ENCODE measurements around the gene ETDA.
"Not testable (repeated sequence)": the region's sequence is repeated elsewhere in the genome, so short reads cannot be mapped to it uniquely, and the experiment has no call there.

The ETDA gene

DNA sequence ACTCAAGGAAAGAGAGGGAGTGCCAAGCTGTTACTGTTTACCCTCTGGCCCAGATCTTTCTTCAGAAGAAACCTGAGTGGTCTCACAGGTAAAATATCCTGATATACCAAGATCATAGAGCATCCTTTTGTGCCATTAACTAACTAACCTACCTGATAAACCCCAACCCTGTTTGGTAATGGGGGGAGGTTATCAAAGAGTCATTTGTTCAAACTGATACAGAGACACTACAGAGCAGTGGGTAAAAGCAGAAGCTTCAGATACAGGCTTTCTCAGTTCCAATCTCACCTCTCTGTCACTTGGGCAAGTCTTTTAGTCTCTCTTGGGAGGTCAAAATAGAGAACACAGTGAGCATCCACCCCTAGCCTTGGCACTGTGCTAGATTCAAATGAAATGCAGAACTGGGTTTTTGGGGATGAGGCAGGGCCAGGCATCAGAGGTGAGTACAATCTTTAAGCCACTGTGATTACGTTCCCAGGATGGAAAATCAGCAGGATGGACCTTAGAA lies at the start of gene ETDA:
Gene ETDA, plus strand, starts transcription at position 51 of the 508 bp plus-strand sequence. CDS start 1,216 bp downstream, outside the sequence.
- not testable (repeated sequence) for DNase-seq

DNA sequence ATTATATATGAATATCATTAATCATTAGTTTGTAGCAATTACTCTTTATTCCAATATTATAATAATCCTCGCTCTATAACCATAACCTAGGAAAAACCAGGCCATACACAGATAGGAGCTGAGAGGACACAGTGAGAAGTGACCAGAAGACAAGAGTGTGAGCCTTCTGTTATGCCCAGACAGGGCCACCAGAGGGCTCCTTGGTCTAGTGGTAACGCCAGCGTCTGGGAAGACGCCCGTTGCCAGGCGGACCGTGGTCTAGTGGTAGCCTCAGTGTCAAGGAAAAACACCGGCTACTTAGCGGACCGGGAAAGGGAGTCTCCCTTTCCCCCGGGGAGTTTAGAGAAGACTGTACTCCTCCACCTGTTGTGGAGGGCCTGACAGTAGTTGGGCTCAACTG lies 45.4 kb upstream of the ETDA start:
- not testable (repeated sequence) for DNase-seq

DNA sequence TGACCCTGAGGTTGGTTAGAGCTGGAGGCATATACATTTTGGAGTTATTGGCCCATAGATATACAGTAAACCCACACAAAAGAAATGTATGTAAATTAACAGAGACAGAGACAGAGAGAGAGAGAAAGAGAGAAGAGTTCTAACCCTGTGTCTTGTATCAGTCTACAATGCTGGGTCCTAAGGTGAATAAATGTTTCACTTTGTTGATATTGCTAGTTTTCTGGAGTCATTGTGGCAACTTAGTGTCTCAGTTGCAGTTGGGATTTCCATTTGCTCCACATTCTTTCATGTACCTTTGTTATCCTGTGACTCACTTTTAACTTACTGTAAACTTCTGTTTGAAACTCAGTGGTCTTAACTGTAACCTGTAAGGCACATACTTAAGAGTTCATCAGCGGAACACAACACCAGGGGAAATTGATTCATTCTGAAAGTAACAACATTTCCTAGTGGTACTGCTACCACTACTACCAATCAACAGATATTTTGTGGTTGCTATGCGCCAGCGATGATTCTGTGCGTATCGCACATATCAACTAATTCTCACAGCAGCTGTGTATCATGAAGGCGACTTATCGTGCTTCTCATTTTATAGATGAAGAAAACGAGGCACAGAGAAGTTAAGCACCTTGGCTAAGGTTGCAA lies 38.5 kb upstream of the ETDA start:
- no peak for DNase-seq

DNA sequence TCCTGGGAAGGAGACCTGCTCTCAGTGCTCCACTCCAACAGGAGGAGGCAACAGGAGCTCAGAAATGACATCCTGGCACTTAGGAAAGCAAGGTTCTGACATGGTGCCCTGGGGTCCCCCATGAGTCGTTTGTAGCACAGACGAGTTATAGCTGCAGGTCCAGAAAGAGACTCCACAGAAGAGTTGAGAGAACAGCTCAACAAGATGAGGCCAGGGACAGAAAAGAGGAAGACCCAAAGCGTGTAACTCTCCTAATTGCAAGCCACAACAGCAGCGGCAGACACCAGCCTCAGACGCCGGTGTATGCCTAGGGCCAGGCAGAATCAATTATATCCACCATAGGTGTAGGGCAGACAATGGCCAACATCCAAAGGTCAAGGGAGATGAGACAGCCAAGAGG lies 5.9 kb upstream of the ETDA start:
- DNase-seq: not testable (repeated sequence)

DNA sequence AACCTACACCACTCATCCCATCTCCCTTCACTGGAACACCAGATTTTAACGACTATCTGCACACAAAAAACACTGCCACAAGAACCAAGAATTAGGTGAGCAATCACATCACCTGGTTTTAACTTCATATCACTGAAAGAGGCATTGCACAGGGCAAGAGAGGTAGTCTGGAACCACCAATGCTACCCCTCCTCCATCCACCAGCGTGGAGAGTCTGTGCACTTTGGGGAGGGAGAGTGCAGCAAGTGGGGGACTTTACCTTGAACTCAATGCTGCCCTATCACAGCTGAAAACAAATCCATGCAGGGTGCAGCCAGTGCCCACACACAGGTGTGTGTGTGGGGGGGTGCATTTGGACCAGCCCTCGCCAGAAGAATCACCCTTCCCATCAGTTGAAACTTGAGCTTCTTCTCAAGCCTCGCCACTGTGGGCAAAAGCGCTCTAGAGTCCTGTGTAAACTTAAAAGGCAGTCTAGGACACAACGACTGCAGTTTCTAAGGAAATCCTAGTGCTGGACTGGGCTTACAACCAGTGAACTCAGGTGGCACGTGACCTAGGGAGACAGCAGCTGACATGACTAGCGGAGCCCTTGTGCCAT lies 4.3 kb downstream of the ETDA start:
- not testable (repeated sequence) for DNase-seq

DNA sequence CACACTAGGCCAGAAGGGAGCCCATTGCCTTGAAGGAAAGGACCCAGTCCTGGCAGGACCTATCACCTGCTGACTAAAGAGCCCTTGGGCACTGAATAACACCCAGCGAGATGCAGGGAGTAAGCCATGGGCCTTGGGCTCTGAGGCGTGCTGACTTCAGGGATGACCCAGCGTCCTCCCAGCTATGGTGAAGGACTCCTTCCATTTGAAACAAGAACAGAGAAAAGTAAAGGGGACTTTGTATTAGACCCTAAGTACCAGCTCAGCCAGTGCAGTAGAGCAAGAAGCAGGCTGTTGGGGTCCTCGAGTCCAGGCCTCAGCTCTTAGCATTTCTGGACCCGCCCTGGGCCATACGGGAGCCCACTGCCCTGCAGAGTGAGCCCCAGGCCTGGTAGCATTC lies 5.1 kb downstream of the ETDA start:
- DNase-seq: no peak

DNA sequence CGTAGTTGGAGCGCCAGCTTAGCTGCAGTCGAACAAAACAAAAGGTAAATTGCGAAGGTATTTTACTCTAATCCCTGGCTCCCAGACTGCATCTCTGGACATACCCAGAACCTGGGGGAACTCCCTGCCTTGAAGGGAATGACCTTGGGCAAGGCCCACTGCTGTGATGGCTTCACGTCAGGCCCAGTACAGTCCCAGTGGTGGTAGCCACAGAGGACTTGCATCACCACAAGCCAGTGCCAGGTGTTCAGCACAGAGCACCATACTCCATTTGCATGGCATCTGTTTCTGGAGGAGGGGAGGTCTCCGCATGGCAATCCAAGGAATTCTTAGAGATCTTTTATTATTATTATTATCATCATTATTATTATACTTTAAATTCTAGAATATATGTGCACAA lies 5.6 kb downstream of the ETDA start:
- DNase-seq: no peak

DNA sequence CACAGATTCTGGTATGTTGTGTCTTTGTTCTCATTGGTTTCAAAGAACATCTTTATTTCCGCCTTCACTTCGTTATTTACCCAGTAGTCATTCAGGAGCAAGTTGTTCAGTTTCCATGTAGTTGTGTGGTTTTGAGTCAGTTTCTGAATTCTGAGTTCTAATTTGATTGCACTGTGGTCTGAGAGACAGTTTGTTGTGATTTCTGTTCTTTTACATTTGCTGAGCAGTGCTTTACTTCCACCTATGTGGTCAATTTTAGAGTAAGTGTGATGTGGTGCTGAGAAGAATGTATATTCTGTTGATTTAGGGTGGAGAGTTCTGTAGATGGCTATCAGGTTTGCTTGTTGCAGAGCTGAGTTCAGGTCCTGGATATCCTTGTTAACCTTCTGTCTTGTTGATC lies 9.1 kb downstream of the ETDA start:
- DNase-seq: not testable (repeated sequence)

DNA sequence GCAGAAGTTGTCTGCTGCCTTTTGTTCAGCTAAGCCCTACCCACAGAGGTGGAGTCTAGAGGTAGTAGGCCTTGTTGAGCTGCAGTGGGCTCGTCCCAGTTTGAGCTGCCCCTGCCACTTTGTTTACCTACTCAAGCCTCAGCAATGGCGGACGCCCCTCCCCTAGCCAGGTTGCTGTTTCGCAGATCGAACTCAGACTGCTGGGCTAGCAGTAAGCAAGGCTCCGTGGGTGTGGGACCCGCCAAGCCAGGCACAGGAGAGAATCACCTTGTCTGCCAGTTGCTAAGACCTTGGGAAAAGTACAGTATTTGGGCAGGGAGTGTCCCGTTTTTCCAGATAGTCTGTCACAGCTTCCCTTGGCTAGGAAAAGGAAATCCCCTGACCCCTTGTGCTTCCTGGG lies 11.5 kb downstream of the ETDA start:
- not testable (repeated sequence) for DNase-seq

DNA sequence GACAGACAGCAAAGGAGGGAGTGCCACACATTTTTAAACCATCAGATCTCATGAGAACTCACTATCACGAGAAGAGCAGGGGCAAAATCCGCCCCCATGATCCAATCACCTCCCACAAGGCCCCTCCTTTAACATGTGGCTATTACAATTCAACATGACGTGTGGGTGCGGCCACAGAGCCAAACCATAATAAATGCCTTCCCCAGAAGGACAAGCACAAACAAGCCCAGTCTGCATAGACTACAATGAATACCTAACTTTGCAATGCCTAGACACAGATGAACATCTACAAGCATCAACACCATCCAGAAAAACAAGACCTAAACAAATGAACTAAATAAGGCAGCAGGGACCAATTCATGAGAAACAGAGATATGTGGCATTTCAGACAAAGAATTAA lies 12.3 kb downstream of the ETDA start:
- no peak for DNase-seq

DNA sequence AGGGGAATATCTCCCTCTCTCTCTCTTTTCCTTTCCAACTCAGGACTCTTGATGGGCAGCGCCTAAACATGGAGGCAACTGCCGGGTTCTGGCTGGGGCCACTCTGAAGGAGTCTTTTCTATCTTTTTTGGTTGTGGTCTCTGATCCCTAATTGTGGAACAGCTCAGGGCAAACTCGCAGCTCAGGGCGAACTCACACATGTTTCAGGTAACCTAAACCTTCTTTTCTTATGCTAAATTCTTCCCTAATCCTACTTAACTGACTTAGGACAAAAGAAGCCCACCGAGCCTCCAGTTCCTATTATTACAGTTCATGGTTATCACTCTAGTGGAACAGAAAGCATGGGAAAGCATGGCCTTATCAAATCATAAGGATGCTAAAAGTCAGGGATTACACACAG lies 21.3 kb downstream of the ETDA start:
- no peak for DNase-seq

DNA sequence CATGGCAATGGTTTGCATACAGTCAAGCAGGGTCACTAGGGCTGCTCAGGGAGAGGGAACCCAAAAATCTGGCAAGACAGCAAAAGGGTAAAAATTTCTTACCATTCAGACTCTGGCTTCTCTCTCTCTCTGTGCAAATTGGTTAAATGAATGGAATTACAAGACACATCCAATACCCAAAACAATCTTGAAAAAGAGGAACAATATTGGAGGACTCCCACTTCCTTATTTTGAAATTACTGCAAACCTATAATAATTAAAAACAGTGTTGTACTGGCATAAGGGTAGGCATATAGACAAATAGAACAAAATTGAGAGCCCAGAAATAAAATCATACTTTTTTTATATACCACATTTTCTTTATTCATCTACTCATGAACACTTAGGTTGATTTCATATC lies 24.1 kb downstream of the ETDA start:
- no peak for DNase-seq

DNA sequence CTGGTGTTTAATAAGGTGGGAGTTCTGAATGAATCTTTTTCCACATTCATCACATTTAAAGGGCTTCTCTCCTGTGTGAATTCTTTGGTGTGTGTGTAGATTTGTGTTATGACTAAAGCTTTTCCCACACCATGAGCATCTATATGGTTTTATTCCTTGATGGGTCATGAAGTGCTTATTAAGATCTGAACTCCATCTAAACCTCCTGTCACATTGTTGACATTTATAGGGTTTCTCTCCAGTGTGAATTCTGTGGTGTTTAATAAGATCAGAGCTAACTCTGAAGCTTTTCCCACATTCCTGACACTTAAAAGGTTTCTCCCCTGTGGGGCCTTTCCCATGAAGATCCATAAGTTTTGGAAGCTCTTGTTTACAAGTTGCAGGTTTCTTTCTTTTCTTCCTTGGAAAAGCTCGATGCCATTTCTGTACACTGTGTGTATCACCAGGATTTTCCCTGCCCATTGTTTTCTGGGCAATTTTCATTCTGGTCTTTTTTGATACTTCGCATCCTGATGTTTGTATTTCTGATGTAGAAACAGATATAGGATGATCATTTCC lies 35.5 kb downstream of the ETDA start:
- no peak for DNase-seq

DNA sequence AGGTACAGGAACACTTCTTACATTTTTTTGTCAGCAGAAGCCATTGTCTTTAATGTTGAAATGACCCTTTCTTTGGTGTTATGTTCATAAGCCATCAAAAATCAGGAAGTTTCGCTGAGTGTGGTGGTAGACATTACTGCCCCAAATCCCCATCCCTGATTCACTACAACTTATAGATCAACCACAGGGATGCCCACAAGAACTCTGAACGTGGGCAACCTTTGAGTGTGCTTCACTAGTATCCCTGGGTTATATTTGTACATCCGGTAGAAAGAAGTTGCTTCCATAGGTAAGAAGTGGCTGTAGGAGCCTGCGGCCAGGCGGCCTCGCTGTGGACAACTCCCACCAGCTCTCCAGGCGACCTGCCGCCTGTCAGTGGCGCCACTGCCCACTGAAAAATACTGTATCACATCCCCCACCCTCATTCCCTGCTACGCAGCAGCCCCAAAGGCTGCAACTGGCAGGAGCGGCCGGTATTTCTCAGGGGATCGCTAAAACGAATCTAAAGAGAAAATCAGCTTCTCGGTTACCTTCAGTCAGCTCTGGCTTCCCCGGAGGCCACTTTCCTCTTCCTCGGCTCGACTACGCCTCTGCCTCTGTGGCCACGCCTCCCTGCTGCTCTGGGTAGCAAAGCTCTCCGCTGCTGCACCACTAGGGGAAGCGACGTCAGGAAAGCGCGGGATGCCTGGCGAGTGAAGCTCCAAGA lies 43.5 kb downstream of the ETDA start:
- peak; percentile 32 for DNase-seq

DNA sequence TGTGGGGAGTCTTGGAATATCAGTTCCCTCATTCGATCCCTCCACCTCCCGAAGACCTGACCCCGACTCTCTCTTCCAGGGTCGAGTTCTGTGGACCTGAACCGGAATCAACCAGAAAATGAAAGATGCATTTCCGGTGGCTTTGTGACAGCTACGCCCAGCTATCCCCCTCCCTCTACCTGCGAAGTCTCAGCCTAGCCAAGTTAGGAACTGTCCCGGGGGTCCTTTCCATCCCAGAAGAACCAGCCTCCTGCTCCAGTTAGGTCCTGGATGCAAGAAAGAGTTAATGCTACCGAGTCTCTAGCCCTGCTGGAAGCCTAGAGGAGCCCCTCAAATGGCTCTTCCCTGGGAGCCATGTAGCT lies 44.1 kb downstream of the ETDA start:
- no peak for DNase-seq

DNA sequence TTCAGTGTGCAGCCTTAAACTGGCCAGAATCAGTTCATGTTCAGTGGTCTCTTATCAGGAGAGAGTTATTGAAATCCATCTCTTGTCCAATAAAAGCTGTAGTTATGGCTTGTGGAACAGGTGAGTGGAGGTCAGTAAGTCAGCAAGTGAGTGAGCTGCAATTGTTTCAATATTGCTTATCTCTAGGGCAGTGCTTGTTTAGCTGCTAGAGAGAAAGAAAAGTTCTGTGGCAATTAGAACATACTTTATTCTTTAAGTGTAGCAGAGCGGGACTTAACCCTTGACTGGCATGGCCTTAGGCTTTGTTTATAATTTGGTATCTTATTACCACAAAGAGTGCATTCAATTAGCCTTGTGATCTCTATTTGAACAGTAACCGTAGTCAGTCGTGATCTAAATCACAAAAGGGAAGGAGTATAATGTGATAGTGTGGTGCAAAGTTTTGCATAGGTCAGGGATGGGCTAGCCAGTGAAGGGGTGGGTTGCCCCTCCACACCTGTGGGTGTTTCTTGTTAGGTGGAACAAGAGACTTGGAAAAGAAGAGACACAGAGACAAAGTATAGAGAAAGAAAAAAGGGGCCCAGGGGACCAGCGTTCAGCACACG lies 50.5 kb downstream of the ETDA start:
- DNase-seq: no peak

Measured in fibroblast of skin of right quadriceps (primary cell).